Naive thymus-derived CD8-positive, alpha-beta T cell (primary cell): ENCODE data around the gene ADAMTS18. TPM values are rescaled to one million over a fixed set of nuclear protein-coding genes. Genes with fewer than 3 reads are reported as not detected.

Source experiments
- ATAC-seq, 2 donors: fragments of 150-1000 bp; cut with Tn5 transposase in 1 of 2; sonication (Bioruptor Pico), chemical (Tn5 transposase) in 1 of 2; 1 replicate in 1 of 2; 2 replicates in 1 of 2; pipeline ENCODE4 v1.10.0; 2021; ENCODE audit warnings: mild to moderate bottlenecking in 2 of 2, moderate library complexity in 2 of 2
- POLR2A ChIA-PET: fragments of 350-600 bp; sonication (Branson Sonifier 250); formaldehyde crosslinking; loops from one replicate; lab custom pipeline; 2021; ENCODE audit warnings: antibody characterized with exemption; lab: Charles Lee
- DNase-seq, 10 donors: peaks; one replicate each; pipeline versions ENCODE4 v3.0.0 to v3.0.0-alpha.2; 2020 to 2022
- H3K27ac Mint-ChIP-seq, 10 donors: one replicate each; pipeline ENCODE4 v1.8.0; 2020 to 2022; ENCODE audit warnings: mild to moderate bottlenecking in 10 of 10, mixed read lengths in 10 of 10, moderate library complexity in 4 of 10, inconsistent platforms in 1 of 10
- H3K27me3 Mint-ChIP-seq, 5 donors: one replicate each; pipeline ENCODE4 v1.8.0; 2021 to 2022; ENCODE audit warnings: mixed read lengths in 5 of 5
- H3K36me3 Mint-ChIP-seq, 3 donors: one replicate each; pipeline ENCODE4 v1.8.0; 2020 to 2022; ENCODE audit warnings: mixed read lengths in 3 of 3, mild to moderate bottlenecking in 2 of 3, inconsistent platforms in 1 of 3
- H3K4me1 Mint-ChIP-seq, 4 donors: one replicate each; pipeline ENCODE4 v1.8.0; 2021 to 2022; ENCODE audit warnings: mixed read lengths in 4 of 4
- H3K4me3 Mint-ChIP-seq, 10 donors: one replicate each; pipeline ENCODE4 v1.8.0; 2020 to 2022; ENCODE audit warnings: mild to moderate bottlenecking in 10 of 10, mixed read lengths in 10 of 10, moderate library complexity in 6 of 10, inconsistent platforms in 1 of 10
- H3K9me3 Mint-ChIP-seq, 9 donors: one replicate each; pipeline ENCODE4 v1.8.0; 2020 to 2022; ENCODE audit warnings: mixed read lengths in 9 of 9, mild to moderate bottlenecking in 3 of 9, inconsistent platforms in 1 of 9, moderate library complexity in 1 of 9
- polyA plus RNA-seq, 3 donors: library from polyadenylated mRNA; unstranded; fragments of 300-500 nt; fragmentation: Illumina TruSeq; gene quantifications; one replicate each; pipeline ENCODE4 v1.2.3, GENCODE V29; 2021
- total RNA-seq, 8 experiments: library from RNA in 2 of 8; stranded (reverse) in 2 of 8; gene quantifications; one replicate each; pipeline ENCODE4 v1.2.3 and lab custom pipeline; 2021 to 2026

Gene ADAMTS18
- total and polyA plus RNA-seq, 5 experiments from 2014 or later, result not detected

DNA sequence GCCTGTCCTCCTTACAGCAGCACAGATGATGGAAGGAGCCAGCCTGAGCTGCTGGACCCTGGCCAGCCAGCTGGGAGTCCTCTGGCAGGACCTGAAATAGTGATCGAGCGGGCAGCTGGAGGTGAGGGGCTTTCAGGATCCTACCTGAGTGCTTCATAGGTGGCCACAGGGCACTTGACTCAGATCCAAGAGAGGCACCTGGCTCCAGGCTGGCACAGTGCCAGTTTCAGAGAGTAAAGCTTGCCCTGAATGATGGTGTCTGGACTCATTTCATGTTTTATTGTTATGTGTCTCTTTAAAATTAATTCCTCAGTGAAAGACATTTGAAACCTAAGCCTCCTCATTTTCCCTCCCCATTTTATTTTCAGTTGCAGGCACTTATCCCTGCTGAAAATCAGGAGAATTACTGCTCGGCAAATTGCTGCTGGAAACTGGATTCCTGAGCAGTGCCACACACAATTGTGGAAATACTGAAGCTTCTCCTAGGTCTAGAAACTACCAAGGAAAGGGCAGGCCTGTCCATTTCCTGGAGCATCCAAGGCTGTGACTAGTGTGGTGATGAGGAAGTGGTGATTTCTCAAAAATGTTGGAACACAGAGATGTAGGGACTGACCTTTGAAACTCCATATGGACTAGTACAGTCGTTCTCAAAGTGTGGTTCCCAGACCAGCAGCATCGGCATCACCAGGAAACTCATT lies 16.1 kb upstream of the ADAMTS18 start:
- Mint-ChIP-seq H3K27ac (no peak overlapping the region), H3K27me3 (peaks cover 5 to 21% (median 10%) of the 10 kb centered on the region in 5 donors), H3K36me3 (no peaks in the 10 kb centered on the region), H3K4me3 (no peak overlapping the region), H3K4me1 (no peaks in the 10 kb centered on the region), H3K9me3 (peaks cover 0 to 4% (median 0%) of the 10 kb centered on the region in 9 donors)
- DNase-seq (no peak), ATAC-seq (no peak)
- POLR2A ChIA-PET, result no interaction called here

DNA sequence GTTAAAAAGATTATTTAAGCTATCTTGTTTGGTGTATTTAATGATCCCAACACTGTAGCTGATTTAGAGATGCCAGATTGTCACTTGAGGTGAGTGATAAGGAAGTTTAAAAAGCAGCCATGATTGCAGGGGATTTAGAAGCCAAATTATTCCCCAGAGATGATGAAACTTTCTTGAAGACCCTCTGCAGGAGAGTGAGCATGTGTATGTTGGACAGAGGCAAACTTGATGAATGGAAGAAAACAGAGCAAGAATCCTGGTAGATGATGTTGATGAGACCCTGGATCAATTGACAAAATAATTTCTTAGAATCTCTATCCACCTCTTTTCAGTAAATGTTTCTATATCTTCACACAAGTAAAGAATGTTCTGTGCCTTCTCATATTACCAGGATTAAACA lies 14.4 kb upstream of the ADAMTS18 start:
- ATAC-seq, result no peak
- H3K27ac Mint-ChIP-seq, result no peak overlapping the region
- H3K9me3 Mint-ChIP-seq, result peaks cover 0 to 4% (median 0%) of the 10 kb centered on the region in 9 donors
- peaks cover 9 to 30% (median 12%) of the 10 kb centered on the region in 5 donors for H3K27me3 Mint-ChIP-seq
- DNase-seq, result no peak
- POLR2A ChIA-PET, result no interaction called here
- no peak overlapping the region for H3K4me3 Mint-ChIP-seq
- H3K4me1 Mint-ChIP-seq, result no peaks in the 10 kb centered on the region
- no peaks in the 10 kb centered on the region for H3K36me3 Mint-ChIP-seq

DNA sequence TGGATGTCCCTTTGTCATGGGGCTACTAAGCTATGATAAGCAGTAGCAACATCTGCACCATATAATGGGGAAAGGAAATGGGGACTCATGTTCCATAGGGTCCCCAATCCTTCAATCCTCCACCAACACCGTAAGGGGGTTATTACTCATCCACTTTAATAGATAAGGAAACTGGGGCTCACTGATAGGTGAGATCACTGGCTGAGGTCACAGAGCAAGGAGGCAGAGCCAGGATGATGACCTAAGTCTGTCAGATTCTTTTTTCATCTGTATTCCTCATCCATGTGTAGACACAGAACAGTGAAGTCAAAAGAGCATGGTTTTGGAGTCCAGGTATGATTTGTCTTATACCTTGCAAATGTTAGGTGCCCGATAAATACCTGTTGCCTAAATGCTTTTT lies 10.5 kb upstream of the ADAMTS18 start:
- POLR2A ChIA-PET, result interaction anchor here (0.6 kb wide), 2 partner anchors 17 to 1795 kb away, joined by 3 to 8 read pairs; no protein-coding TSS in a partner anchor
- H3K4me3 Mint-ChIP-seq, result no peak overlapping the region

DNA sequence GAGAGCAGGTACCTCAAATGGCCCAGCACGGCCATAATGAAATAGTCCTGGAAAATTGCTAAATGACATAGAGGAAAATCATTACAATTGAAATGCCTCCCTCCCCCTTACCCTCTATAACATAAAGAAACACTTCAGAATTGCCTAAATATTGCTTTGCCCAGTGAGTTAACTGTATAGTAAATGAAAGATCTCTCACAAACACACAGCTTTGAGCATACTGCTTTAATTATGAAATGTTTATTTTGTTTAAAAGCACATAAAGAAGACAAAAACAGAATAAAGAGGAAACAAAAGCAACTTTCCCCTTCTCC lies 9.3 kb upstream of the ADAMTS18 start:
- Mint-ChIP-seq H3K9me3 (peaks cover 0 to 2% (median 0%) of the 10 kb centered on the region in 9 donors), H3K4me3 (no peak overlapping the region), H3K4me1 (no peaks in the 10 kb centered on the region), H3K27ac (peak overlapping the region in 1 of 10 donors; percentile 31), H3K27me3 (peaks cover 5 to 32% (median 17%) of the 10 kb centered on the region in 5 donors), H3K36me3 (no peaks in the 10 kb centered on the region)
- no peak for ATAC-seq
- POLR2A ChIA-PET, result no interaction called here
- no peak for DNase-seq

More for the DNA sequence above, 10.5 kb upstream of the ADAMTS18 start:
- H3K27ac Mint-ChIP-seq, result no peak overlapping the region
- peaks cover 0 to 2% (median 0%) of the 10 kb centered on the region in 9 donors for H3K9me3 Mint-ChIP-seq
- H3K27me3 Mint-ChIP-seq, result peaks cover 5 to 34% (median 17%) of the 10 kb centered on the region in 5 donors
- H3K4me1 Mint-ChIP-seq, result no peaks in the 10 kb centered on the region
- ATAC-seq (no peak), DNase-seq (no peak)
- H3K36me3 Mint-ChIP-seq, result no peaks in the 10 kb centered on the region

DNA sequence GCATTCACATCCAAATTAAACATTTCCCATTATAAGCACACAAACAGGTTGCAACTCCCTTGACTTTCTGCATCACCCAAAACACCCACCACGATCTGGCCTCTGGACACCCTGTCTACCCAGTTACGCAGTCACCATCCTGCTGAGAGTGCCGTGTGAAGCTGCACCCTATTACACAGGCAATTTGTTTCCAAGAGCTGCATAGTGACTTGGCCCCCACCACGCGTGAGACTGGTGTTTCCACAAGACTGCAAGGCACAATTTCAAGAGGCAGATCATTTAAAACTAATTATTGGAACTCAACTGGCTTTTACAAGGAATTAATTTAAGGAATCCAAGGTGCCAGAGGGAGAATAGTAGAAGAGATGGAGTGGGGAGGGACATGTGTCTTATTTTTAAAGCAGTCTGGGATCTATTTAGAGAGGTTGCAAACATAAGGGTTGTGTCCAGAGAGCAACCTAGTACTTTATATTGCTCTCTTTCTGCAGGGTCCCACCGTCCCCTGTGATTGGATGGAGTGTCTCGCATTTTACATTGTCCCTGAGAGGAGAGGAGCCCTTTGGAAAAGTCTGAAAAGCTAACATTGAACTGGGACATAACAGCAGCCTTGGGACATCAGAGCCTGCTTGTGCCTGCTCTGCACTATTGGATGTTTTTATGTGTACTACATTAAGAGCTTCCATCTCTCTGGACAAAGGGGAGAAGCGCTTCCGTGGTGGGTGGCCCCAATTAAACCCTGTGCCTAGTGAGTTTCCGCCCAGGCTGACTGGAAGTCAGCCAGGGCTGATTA lies 8.7 kb upstream of the ADAMTS18 start:
- POLR2A ChIA-PET, result no interaction called here
- peaks cover 7 to 32% (median 17%) of the 10 kb centered on the region in 5 donors for H3K27me3 Mint-ChIP-seq

DNA sequence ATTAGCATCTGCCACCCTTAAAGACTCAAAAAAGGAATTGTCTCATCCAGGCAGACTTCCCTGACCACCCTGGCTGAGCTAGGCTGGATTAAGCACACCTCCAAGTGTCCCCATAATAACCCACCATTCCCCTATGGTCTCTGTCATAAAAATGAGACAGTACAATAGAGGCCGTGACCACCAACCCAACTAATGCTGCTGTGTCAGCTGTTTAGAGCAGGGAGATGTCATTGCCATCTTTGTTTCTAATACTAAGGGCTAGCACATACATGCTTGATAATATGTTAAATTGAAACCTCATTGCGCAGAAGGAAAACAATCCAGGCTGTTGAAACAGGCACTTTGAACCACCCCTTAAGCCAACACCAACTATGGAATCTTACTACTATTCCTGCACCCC lies 7.2 kb upstream of the ADAMTS18 start:
- Mint-ChIP-seq H3K27ac (no peak overlapping the region), H3K36me3 (no peaks in the 10 kb centered on the region), H3K4me3 (no peak overlapping the region), H3K4me1 (no peaks in the 10 kb centered on the region), H3K9me3 (peaks cover 0 to 2% (median 0%) of the 10 kb centered on the region in 9 donors), H3K27me3 (peaks cover 9 to 30% (median 17%) of the 10 kb centered on the region in 5 donors)
- DNase-seq (no peak), ATAC-seq (no peak)
- POLR2A ChIA-PET, result no interaction called here

More for the DNA sequence above, 8.7 kb upstream of the ADAMTS18 start:
- Mint-ChIP-seq H3K4me1 (no peaks in the 10 kb centered on the region), H3K27ac (peak overlapping the region in 1 of 10 donors; percentile 31), H3K4me3 (no peak overlapping the region), H3K36me3 (no peaks in the 10 kb centered on the region), H3K9me3 (peaks cover 0 to 2% (median 0%) of the 10 kb centered on the region in 9 donors)
- DNase-seq (no peak), ATAC-seq (no peak)

DNA sequence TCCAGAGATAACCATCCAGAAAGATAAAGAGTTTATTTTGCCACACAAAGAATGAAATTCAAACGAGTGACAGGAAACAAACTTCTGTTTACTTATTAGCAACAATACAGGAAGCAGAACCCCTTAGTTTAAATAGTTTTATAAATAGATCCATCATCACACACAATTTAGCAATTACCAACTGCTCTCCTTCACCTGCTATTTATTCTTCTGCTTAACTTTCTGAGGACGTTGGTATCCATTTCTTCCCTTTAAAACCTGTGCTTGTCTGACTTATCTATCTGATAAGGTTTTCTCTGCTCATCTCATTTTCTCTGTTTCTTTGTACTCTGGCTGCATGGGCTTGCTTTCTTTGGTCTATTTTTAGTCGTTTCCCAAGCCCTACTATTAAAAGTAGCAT lies 4.3 kb upstream of the ADAMTS18 start:
- peaks cover 0 to 4% (median 0%) of the 10 kb centered on the region in 3 donors for H3K36me3 Mint-ChIP-seq
- H3K27ac Mint-ChIP-seq, result no peak overlapping the region
- POLR2A ChIA-PET, result no interaction called here
- ATAC-seq, result no peak
- peaks cover 0 to 2% (median 0%) of the 10 kb centered on the region in 9 donors for H3K9me3 Mint-ChIP-seq
- H3K27me3 Mint-ChIP-seq, result peaks cover 14 to 32% (median 25%) of the 10 kb centered on the region in 5 donors
- no peak for DNase-seq
- no peaks in the 10 kb centered on the region for H3K4me1 Mint-ChIP-seq
- H3K4me3 Mint-ChIP-seq, result no peak overlapping the region

DNA sequence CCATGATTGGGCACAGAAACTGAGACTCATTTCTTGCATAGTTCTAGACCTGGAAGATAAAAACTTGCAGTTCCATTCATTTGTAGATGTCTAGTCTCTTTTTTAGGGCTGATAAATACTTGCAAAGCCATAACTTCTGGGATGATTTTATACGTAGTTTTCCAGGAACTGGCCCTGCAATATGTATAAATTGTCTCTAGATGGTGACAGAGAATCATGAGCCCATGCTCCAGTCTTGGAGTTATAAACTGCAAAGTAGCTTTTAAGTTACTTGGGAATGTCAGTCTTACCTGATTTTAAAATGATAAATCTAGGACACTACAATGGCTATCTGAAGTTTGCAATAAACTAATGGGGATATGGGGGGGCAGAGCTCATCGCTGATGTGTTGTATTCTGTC lies 3.0 kb upstream of the ADAMTS18 start:
- no peak overlapping the region for H3K27ac Mint-ChIP-seq
- DNase-seq (no peak), ATAC-seq (no peak)
- H3K36me3 Mint-ChIP-seq, result peaks cover 0 to 7% (median 3%) of the 10 kb centered on the region in 3 donors
- no peaks in the 10 kb centered on the region for H3K4me1 Mint-ChIP-seq
- no peak overlapping the region for H3K4me3 Mint-ChIP-seq
- POLR2A ChIA-PET, result no interaction called here
- peaks cover 0 to 3% (median 0%) of the 10 kb centered on the region in 9 donors for H3K9me3 Mint-ChIP-seq
- peaks cover 16 to 35% (median 34%) of the 10 kb centered on the region in 5 donors for H3K27me3 Mint-ChIP-seq

DNA sequence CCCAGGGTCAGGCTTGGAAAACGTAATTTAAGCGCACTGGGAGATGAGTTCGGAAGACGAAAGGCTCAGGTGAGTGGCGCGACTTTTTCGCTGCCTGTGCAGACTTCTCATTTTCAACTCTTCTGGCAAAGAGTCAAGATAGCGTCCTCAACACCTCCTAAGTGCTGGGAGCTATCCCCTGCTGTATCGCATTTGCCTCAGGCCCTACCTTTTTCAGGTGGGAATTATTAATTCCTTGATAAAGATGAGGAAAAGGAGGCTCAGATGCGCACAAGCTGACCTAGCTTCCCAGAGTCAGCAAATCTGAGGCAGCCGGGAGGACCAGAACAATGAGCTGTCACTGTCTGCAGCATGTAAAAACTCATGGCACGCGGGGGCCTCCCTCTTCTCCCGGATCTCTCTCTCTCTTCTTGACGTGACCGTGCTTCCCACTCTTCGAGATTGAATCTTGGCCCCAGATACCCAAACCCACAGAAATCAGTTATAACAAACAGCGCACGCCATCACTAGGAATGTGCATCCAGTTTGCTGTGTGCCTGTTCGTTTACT lies 512 bp upstream of the ADAMTS18 start:
- peaks cover 0 to 3% (median 0%) of the 10 kb centered on the region in 9 donors for H3K9me3 Mint-ChIP-seq
- no peak for ATAC-seq
- peaks cover 22 to 49% (median 37%) of the 10 kb centered on the region in 5 donors for H3K27me3 Mint-ChIP-seq
- peaks cover 0 to 7% (median 3%) of the 10 kb centered on the region in 3 donors for H3K36me3 Mint-ChIP-seq
- no peak overlapping the region for H3K4me3 Mint-ChIP-seq
- no peak for DNase-seq
- POLR2A ChIA-PET, result no interaction called here
- no peak overlapping the region for H3K27ac Mint-ChIP-seq
- H3K4me1 Mint-ChIP-seq, result no peaks in the 10 kb centered on the region

DNA sequence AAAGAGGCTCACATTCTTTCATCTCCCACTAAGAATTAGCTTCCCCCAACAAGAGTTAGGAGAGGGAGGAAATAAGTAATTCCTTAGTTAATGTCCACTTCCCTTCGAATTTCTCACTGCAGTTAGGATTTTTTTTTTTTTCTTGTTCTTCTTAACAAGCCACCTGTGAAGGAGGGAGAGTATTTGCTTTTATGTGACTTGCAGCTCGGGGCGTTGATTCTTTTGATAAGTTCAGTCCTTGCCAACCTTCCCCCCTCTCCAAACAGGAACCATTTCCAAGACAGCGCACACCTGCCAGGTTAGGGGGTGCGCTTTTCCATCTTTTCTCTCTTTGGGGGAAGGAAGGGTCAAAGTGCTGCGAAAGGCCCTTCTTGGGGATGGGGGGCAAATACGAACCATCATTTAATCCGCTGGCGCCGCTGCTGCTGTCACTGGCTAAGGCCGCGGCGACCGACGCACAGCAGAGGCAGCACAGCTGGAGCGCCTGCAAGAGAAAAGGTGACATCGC lies 758 bp downstream of the ADAMTS18 start:
- H3K4me3 Mint-ChIP-seq, result no peak overlapping the region
- H3K27ac Mint-ChIP-seq, result no peak overlapping the region
- no peaks in the 10 kb centered on the region for H3K4me1 Mint-ChIP-seq
- DNase-seq (no peak), ATAC-seq (no peak)
- peaks cover 0 to 3% (median 0%) of the 10 kb centered on the region in 9 donors for H3K9me3 Mint-ChIP-seq
- H3K27me3 Mint-ChIP-seq, result peaks cover 24 to 53% (median 41%) of the 10 kb centered on the region in 5 donors
- POLR2A ChIA-PET, result no interaction called here
- H3K36me3 Mint-ChIP-seq, result peaks cover 0 to 7% (median 3%) of the 10 kb centered on the region in 3 donors

DNA sequence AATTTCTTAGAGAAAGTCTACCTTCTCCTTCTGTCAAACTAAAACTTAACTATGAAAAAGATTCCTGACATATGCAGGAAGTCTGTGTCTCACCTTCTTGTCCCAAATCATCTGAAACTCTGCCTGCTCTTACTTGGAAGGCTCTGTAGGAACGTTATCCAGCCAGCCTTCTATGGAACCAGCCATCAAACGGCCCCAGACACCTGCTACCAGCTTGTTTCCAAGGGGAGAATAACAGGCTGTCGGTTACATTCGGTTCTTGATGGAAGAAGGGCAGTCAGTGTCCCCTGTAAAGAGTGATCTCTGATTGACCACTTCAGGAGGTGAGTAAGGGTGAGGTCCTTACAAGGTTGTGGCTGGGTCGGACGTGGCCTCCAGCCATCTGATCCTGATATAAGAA lies 1.7 kb downstream of the ADAMTS18 start:
- Mint-ChIP-seq H3K4me1 (no peaks in the 10 kb centered on the region), H3K27ac (no peak overlapping the region), H3K9me3 (peaks cover 0 to 7% (median 0%) of the 10 kb centered on the region in 9 donors), H3K36me3 (peaks cover 0 to 7% (median 3%) of the 10 kb centered on the region in 3 donors), H3K27me3 (peaks cover 24 to 58% (median 46%) of the 10 kb centered on the region in 5 donors), H3K4me3 (no peak overlapping the region)
- POLR2A ChIA-PET, result no interaction called here
- no peak for DNase-seq
- ATAC-seq, result no peak

DNA sequence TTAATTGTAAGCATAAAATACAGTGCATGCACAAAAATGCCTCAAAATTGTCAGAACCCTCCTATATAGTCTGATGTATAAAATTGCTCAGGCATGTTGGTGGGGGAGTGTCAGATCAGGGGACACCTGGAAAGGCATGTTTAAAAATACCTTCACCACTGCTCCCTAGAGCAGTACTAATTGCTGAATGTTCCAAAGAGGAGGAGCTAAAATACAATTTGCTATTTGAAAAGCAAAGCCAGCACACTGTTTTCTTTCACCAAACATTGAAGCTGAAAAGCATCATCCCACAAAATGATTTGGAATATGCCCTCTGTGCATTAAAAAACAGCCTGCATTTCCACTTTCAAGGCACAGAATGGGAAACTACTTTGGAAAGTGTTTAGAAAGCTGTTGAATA lies 2.6 kb downstream of the ADAMTS18 start:
- POLR2A ChIA-PET, result no interaction called here
- ATAC-seq, result no peak
- Mint-ChIP-seq H3K27ac (no peak overlapping the region), H3K4me3 (no peak overlapping the region), H3K9me3 (peaks cover 0 to 6% (median 0%) of the 10 kb centered on the region in 9 donors), H3K4me1 (no peaks in the 10 kb centered on the region), H3K27me3 (peaks cover 23 to 58% (median 46%) of the 10 kb centered on the region in 5 donors), H3K36me3 (peaks cover 0 to 7% (median 3%) of the 10 kb centered on the region in 3 donors)
- DNase-seq, result no peak
